Breast epithelium (tissue), 4 donors: ENCODE data around the gene BID. TPM values are rescaled to one million over a fixed set of nuclear protein-coding genes. Genes with fewer than 3 reads are reported as not detected.
A peak's percentile ranks its signal among the peaks of the same experiment; 100 is the strongest.
"Not testable (repeated sequence)": the region's sequence is repeated elsewhere in the genome, so short reads cannot be mapped to it uniquely, and the experiment has no call there.

Experiments used
- DNase-seq, 2 donors: peaks; one replicate each; pipeline ENCODE4 v3.0.0-alpha.2; 2019; ENCODE audit warnings: low spot score in 2 of 2
- H3K27ac ChIP-seq, 2 donors: fragments of 200-600 bp; sonication (generic) in 1 of 2; one replicate each; pipeline ENCODE4 v1.5.1; 2016 to 2019; ENCODE audit warnings: mild to moderate bottlenecking in 1 of 2
- H3K27me3 ChIP-seq, 2 donors: fragments of 200-600 bp; sonication (generic) in 1 of 2; one replicate each; pipeline versions ENCODE4 v1.5.1 to v1.6.0; 2017 to 2019; ENCODE audit warnings: control low read depth in 1 of 2, mild to moderate bottlenecking in 1 of 2
- H3K36me3 ChIP-seq: fragments of 200-600 bp; one replicate; pipeline ENCODE4 v1.5.1; 2019
- H3K4me1 ChIP-seq, 2 donors: fragments of 200-600 bp; sonication (generic); one replicate each; pipeline ENCODE4 v1.5.1; 2016 to 2019; ENCODE audit warnings: control low read depth in 1 of 2
- H3K4me3 ChIP-seq, 3 donors: fragments of 200-600 bp; sonication (generic); 1 replicate in 2 of 3; 2 replicates in 1 of 3; pipeline ENCODE4 v1.5.1; 2016 to 2019; ENCODE audit warnings: mild to moderate bottlenecking in 3 of 3, moderate library complexity in 2 of 3
- H3K9me3 ChIP-seq, 2 donors: fragments of 200-600 bp; sonication (generic) in 1 of 2; one replicate each; pipeline ENCODE4 v1.5.1; 2016 to 2019; ENCODE audit warnings: control low read depth in 1 of 2
- CTCF ChIP-seq, 3 donors: fragments of 450-650 bp; IDR thresholded peaks; one replicate each; pipeline ENCODE4 v1.5.1; 2016 to 2017; ENCODE audit warnings: antibody characterized with exemption in 3 of 3, mild to moderate bottlenecking in 3 of 3, moderate library complexity in 3 of 3
- POLR2A ChIP-seq: fragments of 450-650 bp; IDR thresholded peaks from one replicate; pipeline ENCODE4 v1.6.1; 2016; ENCODE audit warnings: antibody characterized with exemption, mild to moderate bottlenecking, moderate library complexity
- POLR2AphosphoS5 ChIP-seq, 3 donors: sonication (generic); formaldehyde crosslinking; IDR thresholded peaks; one replicate each; pipeline ENCODE4 v1.6.1; 2017; ENCODE audit warnings: antibody characterized with exemption in 3 of 3
- intact Hi-C: fragments of 100-400 bp; cut with DNase I; formaldehyde crosslinking; loops from one replicate; pipeline ENCODE4 v1.15.1; 2023; ENCODE audit warnings: low total_unique reads
- total RNA-seq, 3 donors: library from RNA; depleted of rRNA; stranded (reverse); fragments of >200 nt; gene quantifications; one replicate each; pipeline ENCODE4 v1.1.0, GENCODE V29; 2016

The BID gene
- total RNA-seq, 3 donors from 2014 or later: 25.9 to 35.7 (median 29.0) TPM

GRCh38 chr22:17705546-17705945 is 68.7 kb downstream of the BID start:
- H3K27me3 ChIP-seq: no peaks in the 10 kb centered on the region
- TF ChIP-seq CTCF (IDR thresholded peaks at IDR 0.05) (no peak), POLR2AphosphoS5 (IDR thresholded peaks at IDR 0.05) (no peak), POLR2A (no peak)
- H3K36me3 ChIP-seq: no peaks in the 10 kb centered on the region
- H3K4me3 ChIP-seq: no peak overlapping the region
- peak overlapping the region; percentile 71 to 75 for H3K27ac ChIP-seq
- no peaks in the 10 kb centered on the region for H3K9me3 ChIP-seq
- intact Hi-C loops: no loop called here
- no peaks in the 10 kb centered on the region for H3K4me1 ChIP-seq
- DNase-seq: no peak

- no peaks in the 10 kb centered on the region for H3K4me1 ChIP-seq
- H3K27ac ChIP-seq: no peak overlapping the region
- H3K4me3 ChIP-seq: no peak overlapping the region
- H3K9me3 ChIP-seq: no peaks in the 10 kb centered on the region
- TF ChIP-seq POLR2A (no peak), CTCF (IDR thresholded peaks at IDR 0.05) (no peak)
- DNase-seq: no peak
- H3K27me3 ChIP-seq: no peaks in the 10 kb centered on the region
- no peaks in the 10 kb centered on the region for H3K36me3 ChIP-seq
- intact Hi-C loops: no loop called here
Measured at GRCh38 chr22:17703811-17704210, 70.5 kb downstream of the BID start.

GRCh38 chr22:17700778-17701177 is 73.5 kb downstream of the BID start:
- Histone ChIP-seq H3K27me3 (no peaks in the 10 kb centered on the region), H3K4me3 (no peak overlapping the region), H3K4me1 (no peaks in the 10 kb centered on the region), H3K9me3 (no peaks in the 10 kb centered on the region), H3K27ac (no peak overlapping the region), H3K36me3 (no peaks in the 10 kb centered on the region)
- no peak for DNase-seq
- TF ChIP-seq CTCF (IDR thresholded peaks at IDR 0.05) (no peak), POLR2A (no peak), POLR2AphosphoS5 (IDR thresholded peaks at IDR 0.05) (no peak)
- intact Hi-C loops: no loop called here

- no peak overlapping the region for H3K27ac ChIP-seq
- no peaks in the 10 kb centered on the region for H3K36me3 ChIP-seq
- H3K27me3 ChIP-seq: no peaks in the 10 kb centered on the region
- no peaks in the 10 kb centered on the region for H3K4me1 ChIP-seq
- H3K9me3 ChIP-seq: no peaks in the 10 kb centered on the region
- intact Hi-C loops: no loop called here
- H3K4me3 ChIP-seq: no peak overlapping the region
- no peak for TF ChIP-seq POLR2AphosphoS5 (IDR thresholded peaks at IDR 0.05)
- TF ChIP-seq POLR2A: no peak
- no peak for TF ChIP-seq CTCF (IDR thresholded peaks at IDR 0.05)
- DNase-seq: no peak
Measured at GRCh38 chr22:17699696-17700340, 74.5 kb downstream of the BID start.

GRCh38 chr22:17698948-17699347 is 75.3 kb downstream of the BID start:
- Histone ChIP-seq H3K9me3 (no peaks in the 10 kb centered on the region), H3K27ac (no peak overlapping the region), H3K36me3 (no peaks in the 10 kb centered on the region), H3K4me3 (no peak overlapping the region), H3K27me3 (no peaks in the 10 kb centered on the region), H3K4me1 (no peaks in the 10 kb centered on the region)
- intact Hi-C loops: no loop called here
- no peak for TF ChIP-seq POLR2A
- TF ChIP-seq POLR2AphosphoS5 (IDR thresholded peaks at IDR 0.05): no peak
- no peak for TF ChIP-seq CTCF (IDR thresholded peaks at IDR 0.05)
- no peak for DNase-seq

GRCh38 chr22:17698276-17698675 is 76.0 kb downstream of the BID start:
- H3K36me3 ChIP-seq, H3K27me3 ChIP-seq, H3K4me1 ChIP-seq, H3K9me3 ChIP-seq, H3K4me3 ChIP-seq, intact Hi-C loops, H3K27ac ChIP-seq, DNase-seq: not testable (repeated sequence)

GRCh38 chr22:17697196-17697595 is 77.1 kb downstream of the BID start:
- DNase-seq, H3K4me1 ChIP-seq, intact Hi-C loops, H3K27ac ChIP-seq, H3K36me3 ChIP-seq, H3K4me3 ChIP-seq, H3K27me3 ChIP-seq, H3K9me3 ChIP-seq: not testable (repeated sequence)
